Colon (tissue), 2 donors: ENCODE data around the gene TFB2M.
A peak's percentile ranks its signal among the peaks of the same experiment; 100 is the strongest.
"Not testable (repeated sequence)": the region's sequence is repeated elsewhere in the genome, so short reads cannot be mapped to it uniquely, and the experiment has no call there.

Experiments
- FAIRE-seq: peaks from 2 replicates; lab custom pipeline; 2012; peaks lifted over from hg19 to GRCh38; lab: Jason Lieb, UNC
- donor health status: control.
- donor health status: control.

TFB2M gene, protein sequence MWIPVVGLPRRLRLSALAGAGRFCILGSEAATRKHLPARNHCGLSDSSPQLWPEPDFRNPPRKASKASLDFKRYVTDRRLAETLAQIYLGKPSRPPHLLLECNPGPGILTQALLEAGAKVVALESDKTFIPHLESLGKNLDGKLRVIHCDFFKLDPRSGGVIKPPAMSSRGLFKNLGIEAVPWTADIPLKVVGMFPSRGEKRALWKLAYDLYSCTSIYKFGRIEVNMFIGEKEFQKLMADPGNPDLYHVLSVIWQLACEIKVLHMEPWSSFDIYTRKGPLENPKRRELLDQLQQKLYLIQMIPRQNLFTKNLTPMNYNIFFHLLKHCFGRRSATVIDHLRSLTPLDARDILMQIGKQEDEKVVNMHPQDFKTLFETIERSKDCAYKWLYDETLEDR

DNA sequence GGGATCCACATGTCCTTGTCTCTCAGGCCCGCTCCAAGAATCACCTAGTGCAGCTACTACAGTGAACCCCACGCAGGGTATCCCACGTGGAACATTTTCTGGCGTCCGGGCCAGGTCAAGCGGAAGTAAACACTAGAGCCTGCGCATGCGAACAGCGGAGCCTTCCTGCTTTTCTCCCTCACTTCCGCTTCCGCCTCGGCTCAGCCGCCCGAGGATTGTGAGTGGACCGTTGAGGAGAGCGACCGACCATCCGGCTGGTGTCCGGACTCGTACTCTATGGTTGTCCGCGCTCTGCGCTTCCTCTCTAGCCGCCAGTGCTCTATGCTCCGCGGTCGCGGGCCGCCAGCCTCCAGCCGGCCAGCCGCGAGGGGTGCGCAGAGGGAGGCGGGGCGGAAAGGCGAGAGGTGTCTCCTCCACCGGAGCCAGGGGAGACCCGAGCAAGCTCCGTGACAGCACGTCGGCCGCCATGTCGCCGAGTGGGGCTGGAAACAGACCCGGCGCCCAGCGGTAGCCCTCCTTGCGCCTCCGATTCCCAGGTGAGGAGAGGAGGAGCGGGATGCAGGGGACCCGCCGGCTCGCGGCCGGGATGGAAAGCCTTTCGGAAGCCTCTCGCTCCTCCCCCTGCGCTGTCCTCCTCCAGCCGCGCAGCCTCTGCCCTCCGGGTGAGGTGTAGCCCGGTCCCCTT lies at the start of gene TFB2M, which contains the start of gene CNST:
TFB2M (minus strand) TSS at position 134 of the 685 bp plus-strand sequence; CDS start at position 11, 123 bp downstream.
CNST (plus strand) TSS at position 329 of the 685 bp plus-strand sequence. CDS start 25,107 bp downstream, outside the sequence.
- no peak for FAIRE-seq

DNA sequence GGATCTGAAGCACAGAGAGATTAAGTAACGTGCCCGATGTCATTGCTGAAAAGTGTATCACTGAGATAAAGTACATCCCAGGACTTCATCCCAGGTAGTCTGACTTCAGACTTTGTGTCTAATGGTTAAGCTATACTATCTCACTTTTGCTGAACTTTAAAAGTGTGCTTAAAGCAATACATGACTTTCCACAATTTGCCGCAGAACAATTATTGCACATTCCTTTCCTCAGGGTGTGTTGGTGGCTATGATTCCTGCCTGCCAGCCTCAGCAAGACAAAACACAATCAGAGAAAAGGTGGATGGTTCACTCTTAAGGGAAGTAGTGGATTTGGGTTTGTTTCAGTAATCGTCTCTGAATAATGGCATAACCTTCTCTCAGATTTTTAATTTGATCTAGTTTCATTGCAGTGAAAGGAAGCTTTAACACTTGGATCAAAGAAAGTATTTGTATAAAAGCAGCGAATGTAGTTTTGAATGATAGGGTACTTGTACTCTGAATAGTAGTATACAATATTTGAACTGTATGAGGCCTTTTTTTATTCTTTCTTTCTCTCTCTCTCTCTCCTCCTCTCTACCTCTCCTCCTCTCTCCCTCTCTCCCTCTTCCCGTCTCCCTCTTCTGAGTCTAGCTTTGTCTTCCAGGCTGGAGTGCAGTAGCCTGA lies 47.2 kb upstream of the TFB2M start:
- no peak for FAIRE-seq

DNA sequence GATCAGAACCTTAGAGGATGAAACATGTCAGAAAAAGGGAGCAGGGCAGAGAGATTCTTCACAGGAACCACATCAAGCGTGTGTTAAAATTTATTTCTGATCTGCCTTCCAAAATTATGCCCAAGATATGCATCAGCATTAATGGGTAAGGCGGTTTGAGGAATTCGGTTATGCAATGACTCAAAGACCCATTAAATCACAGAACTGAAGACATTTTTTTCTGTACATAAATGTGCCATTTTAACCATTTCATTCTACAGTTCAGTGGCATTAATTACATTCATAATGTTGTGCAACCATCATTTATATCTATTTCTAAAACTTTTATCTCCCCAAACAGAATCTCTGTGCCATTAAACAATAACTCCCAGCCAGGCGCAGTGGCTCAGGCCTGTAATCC lies 43.6 kb upstream of the TFB2M start:
- FAIRE-seq = no peak

DNA sequence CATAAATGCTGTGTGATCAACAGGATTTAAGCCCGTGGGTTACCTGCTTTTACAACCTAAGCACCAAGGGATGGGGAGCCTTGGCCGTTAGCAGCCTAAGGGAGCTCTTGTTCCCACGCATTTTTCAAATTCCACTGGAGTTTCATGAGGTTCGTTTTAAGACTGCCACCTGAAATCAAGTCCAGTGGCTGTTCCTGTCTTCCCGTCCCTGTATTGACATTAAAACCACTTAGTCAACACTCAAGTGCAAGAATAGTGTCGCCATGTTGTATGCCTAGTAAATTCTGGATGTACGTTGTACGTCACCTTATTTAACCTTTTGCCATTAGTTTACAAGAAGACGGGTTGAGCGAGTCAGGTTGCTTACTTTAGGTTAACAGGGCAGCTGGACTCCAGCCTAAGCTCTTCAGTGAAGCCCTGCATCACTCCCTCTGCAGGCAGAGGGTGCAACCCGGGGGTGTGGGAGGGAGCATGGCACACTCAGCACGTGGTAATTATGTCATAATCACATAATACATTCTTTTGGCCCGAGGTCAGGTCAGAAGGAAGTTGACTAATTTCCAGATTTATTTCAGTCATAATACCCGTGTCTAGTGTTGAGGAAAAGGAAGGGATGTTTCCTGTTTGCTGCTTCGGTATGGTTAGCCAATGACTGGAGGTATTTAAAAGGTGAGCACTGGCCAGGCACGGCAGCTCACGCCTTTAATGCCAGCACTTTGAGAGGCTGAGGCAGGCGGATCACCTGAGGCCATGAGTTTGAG lies 42.7 kb upstream of the TFB2M start:
- no peak for FAIRE-seq

DNA sequence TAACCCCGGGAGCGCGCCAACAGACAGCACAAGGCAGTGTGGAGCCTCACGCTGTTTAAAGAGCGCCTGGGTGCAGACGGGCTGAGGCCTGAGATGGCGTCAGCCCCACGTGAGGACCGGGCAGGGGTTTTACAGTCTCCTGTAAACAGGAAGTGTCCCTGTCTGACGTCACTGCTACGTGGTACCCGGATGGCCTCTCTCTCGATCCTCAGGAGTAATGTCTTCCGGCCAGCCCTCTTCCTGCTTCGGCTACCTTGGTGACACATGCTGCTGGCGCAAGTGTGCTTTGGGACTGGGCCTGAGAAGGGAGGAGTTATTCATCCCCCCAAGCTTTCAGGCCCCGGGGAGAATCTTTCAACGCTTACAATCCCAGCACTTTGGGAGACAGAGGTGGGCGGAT lies 41.4 kb upstream of the TFB2M start:
- no peak for FAIRE-seq

DNA sequence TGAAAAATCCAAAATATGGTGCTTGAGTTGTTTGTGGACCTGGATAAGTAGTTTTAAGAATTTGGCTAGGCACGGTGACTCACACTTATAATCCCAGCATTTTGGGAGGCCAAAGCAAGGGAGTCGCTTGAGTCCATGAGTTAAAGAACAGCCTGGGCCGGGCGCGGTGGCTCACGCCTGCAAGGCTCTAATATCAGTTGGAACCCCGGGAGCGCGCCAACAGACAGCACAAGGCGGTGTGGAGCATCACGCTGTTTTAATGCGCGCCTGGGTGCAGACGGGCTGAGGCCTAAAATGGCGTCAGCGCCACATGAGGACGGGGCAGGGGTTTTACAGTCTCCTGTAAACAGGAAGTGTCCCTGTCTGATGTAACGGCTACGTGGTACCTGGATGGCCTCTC lies 39.2 kb upstream of the TFB2M start:
- FAIRE-seq = not testable (repeated sequence)

DNA sequence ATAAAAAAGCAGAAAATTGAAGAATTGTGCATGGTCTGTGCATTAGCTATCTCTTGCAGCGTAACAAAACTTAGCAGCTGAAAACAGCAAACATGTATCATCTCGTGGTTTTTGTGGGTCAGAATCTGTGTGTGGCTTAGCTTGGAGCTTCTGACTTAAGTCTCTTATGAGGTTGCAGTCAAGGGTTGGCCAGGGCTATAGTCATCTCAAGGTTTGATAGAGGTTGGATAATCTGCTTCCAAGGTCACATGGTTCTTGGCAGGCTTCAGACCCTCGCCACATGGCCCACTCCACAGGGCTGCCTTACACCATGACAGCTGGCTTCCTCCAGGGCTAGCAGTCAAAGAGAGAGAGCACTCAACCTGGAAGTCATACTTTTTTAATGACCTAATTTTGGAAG lies 36.1 kb upstream of the TFB2M start:
- no peak for FAIRE-seq

DNA sequence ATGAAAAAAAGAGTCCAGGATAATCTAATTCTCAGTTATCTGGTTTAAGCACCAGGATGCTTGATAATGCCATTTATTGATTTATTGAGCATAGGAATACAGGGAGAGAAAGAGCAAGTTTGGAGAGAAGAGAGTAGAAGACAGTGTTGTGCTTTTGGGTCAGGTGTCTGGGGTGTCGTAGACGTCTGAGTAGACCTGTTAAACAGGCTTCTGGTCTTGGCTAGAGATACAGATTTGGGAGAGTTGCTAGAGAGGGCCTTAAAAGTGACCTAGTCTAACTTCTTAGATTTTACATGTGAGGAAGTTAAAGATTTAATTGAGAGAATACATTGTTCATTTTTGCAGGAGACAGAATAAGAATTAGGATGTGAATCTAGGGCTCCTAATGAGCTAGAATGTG lies 34.5 kb upstream of the TFB2M start:
- FAIRE-seq = no peak

DNA sequence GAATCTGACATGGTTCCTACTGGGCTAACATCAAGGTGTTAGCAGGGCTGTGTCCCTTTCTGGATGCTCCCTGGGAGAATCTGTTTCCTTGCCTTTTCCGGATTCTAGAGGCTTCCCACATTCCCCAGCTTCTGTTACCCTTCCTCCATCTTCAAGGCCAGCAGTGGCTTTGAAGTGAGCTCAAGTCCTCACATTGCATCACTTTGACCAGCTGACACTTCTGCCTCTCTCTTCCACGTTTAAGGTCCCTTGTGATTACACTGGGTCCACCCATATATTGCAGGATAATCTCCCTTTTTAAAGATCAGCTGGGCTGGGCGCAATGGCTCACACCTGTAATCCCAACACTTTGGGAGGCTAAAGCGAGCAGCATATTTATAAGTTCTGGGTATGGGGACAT lies 33.3 kb upstream of the TFB2M start:
- no peak for FAIRE-seq

DNA sequence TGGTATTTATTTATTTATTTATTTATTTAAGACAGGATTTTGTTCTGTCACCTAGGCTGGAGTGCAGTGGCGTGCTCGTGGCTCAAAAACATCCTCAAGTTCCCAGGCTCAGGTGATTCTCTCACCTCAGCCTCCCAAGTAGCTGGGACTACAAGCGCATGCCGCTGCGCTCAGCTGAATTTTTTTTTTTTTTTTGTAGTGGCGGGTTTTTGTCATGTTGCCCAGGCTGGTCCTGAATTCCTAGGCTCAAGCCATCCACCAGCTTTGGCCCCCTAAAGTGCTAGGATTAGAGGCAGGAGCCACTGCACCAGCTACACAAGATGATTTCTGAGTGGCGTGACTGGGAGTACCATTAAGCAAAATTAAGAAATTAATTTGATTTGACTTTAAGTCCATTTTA lies 31.9 kb upstream of the TFB2M start:
- no peak for FAIRE-seq

DNA sequence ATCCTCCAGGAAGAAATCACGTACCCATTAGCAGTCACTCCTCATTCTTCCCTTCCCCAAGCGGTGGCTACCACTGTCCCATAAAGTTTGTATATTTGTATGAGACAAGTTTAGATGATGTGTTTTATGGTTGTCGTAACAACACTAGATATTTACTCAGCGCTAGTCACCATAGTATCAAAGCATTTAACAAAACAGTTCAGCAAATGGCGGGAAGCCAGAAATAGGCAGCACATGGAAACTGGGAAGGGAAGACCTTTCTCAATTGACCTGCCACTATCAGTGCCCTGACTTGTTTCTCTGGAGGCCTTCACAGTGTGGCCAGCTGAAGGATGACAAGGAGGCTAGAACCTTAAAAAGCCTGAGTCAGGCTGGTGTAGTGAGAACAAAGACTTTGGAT lies 31.3 kb upstream of the TFB2M start:
- peak; percentile 84 for FAIRE-seq

DNA sequence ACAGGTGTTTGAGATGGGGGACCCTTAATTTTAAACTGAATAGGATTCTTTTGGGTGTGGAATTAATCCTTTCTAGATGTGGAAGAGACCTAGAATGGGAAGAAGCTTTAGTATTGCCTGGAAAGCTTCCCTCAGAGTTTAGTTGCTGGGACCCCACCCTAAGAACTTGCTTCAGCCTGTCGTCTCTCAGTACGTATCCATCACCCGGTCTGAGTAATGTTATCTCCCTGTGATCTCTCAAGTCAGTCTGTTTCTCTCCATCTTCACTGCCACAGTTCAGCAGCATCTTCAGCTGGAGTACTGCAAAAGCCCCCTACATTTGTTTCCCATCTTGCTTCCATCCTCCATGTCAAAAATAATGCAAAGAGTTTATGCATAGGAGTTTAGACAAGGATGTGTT lies 29.1 kb upstream of the TFB2M start:
- FAIRE-seq = no peak

DNA sequence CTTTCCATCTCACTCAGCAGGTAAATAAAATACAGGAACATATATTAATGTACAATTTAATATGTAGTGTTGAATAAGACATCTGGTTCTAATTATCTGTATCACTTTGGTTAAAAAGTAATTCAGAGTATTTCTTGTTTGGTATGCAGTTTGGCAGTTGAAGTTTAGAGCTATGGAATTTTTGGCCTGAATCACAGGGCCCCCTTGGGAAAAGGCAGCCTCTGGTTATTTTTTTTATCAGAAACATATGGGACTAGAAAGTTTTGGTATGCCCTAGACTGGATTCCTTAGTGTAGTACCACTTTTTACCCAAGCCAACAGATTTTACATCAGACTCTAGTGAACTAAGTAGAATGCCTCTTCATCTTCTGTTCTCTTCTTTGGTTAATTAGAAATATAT lies 26.6 kb upstream of the TFB2M start:
- no peak for FAIRE-seq

DNA sequence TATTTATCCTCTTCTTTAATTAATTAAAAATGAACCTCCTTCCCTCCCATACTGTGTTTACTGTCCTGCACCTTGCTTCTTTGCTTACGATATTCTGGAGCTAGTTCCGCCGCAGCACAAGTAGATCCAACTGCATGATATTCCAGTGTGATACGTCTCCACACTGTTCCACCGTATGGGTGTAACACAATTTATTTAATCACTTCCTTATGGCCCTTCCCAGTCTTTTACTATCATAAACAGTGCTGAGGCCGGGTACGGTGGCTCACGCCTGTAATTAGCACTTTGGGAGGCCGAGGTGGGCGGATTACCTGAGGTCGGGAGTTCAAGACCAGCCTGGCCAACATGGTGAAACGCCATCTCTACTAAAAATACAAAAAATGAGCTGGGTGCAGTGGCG lies 25.9 kb upstream of the TFB2M start:
- no peak for FAIRE-seq

DNA sequence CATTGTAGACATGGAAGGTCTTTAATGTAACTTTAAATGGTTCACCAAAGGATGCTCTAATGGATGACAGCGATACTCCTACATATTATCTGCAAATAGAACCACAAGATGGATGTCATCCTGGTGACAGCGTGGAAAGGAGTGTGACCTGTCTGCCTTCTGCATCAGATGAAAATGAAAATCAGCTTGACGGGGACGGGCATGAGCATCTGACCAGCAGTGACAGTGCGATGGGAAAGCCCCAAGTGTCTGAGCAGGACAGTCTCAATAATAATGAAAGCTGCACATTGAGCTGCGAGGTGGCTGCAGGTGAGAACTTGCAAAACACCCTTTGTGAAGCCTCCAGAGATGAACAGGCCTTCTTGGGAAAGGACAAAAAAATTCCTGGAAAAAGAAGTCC lies 25.4 kb upstream of the TFB2M start:
- FAIRE-seq = no peak

DNA sequence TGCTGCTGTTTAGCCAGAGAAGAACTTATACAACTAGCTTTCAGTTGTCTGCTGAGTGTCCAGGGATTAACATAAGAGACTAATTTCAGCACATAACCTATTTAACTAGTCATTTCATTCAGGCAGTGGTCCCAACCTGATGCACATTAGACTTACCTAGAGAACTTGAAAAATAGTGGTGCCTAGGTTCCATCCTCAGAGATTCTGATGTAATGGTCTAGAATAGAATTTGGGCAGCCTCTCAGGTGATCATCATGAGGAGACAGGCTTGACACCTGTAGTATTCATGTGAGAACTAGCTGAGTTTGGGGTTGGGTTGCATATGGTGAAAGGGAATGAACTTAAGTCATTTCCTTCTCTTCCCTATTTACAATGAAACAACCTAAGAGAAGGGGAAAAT lies 25.0 kb upstream of the TFB2M start:
- no peak for FAIRE-seq

DNA sequence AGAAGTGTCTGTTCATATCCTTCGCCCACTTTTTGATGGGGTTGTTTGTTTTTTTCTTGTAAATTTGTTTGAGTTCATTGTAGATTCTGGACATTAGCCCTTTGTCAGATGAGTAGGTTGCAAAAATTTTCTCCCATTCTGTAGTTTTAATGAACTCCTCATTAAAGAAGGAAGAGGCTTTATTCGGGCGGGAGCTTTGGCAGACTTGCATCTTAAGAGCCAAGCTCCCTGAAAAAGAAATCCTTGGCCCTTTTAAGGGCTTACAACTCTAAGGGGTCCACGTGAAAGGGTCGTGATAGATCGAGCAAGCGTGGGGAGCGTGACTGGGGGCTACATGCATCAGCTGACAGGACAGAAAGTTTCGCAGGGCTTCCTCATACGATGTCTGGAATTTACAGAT lies 23.9 kb upstream of the TFB2M start:
- FAIRE-seq = not testable (repeated sequence)

DNA sequence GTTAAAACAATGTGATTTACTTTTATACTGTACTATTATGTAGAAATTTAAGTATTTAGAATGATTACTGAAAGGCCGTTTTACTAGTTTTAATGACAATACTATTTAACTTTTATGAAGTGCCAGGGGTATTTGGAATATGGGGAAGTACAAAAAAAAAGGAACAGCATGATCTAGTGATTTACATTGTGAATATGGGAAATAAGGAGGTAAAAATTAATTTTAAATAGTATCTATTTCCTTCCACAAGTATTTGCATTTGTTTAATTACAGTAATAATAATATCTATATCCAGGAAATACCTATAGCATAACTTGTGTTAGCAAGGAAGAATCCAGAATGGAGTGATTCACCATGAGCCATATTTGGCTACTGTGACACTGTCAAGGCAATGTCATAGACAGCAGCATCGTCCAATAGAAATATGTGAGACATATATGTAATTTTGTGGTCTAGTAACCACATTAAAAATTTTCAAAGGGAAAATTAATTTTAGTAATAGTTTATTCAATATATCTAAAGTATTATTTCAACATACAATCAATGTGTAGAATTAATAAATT lies 22.2 kb upstream of the TFB2M start:
- no peak for FAIRE-seq

DNA sequence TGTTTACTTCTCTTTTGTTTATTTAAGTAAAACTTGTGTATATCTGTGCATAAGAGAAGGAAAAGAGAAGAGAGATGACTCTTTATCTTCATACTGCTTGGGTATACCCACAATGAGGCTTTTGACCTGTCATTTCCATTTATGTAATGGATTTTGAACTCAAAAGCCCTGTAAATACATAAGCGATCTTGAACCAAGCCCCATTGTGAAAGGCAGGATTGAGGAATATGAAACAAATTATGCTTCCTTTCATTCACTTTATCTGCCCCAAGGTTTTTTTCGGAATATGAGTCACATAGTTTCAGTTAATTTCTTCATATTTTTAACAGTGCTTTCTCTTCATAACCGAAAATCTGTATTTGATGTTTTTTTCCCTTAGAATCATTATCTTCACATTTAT lies 21.5 kb upstream of the TFB2M start:
- no peak for FAIRE-seq

DNA sequence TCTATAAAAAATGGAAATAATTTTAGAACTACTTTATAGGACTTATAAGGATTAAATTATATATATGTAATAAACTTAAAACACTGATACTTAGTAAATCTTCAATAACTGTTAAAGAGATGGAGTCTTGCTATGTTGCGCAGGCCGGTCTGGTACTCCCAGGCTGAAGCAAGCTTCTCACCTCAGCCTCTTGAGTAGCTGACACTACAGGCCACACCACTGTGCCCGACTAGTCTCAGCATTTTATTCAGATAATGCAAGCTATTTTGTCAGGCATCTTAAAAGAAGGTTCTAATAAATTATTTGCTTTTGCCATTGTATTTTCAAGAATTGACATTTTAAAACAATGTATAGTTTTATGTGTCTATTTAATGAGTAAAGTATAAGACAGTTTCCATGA lies 21.0 kb upstream of the TFB2M start:
- FAIRE-seq = no peak

DNA sequence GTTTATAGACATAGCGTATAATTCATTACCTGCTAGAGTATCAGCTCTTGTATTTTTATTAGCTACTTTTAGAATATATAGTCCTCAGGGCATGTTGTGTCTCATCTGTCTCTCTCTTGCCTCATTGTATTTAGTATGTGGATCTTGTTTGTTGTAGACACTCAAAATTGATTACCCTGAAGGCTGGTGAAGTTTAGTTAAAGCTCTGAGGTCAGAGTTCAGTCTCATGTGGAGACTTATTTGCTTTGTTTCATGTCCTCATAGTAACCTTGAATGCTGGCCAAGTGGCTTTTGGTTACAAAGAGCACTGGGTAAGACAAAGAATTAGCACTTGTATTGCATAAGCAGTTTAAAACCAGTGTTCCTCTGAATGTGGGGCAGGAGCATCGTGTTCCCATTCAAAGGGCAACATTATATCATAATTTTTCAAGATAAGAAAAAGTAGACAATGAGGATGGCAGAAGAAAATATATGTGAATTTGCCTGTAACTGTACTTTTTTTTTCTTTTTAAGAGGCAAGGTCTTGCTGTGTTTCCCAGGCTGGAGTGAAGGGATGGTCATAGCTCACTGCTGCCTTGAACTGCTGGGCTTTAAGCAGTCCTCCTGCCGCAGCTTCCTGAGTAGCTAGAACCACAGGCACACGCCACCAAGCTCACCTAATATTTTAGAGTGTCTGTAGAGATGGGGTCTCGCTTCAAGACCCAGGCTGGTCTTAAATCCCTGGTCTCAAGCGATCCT lies 17.6 kb upstream of the TFB2M start:
- FAIRE-seq = no peak
